HG03135 (cell line): ENCODE measurements around the gene KIR2DL1.
"Not testable (repeated sequence)": the region's sequence is repeated elsewhere in the genome, so short reads cannot be mapped to it uniquely, and the experiment has no call there.

Source experiments
- ATAC-seq: cut with Tn5 transposase; IDR thresholded peaks from one replicate; pipeline ENCODE4 v1.9.1; 2021; ENCODE audit warnings: mild to moderate bottlenecking, moderate library complexity; ENCODE audit not compliant: unreplicated experiment

KIR2DL1 gene

DNA sequence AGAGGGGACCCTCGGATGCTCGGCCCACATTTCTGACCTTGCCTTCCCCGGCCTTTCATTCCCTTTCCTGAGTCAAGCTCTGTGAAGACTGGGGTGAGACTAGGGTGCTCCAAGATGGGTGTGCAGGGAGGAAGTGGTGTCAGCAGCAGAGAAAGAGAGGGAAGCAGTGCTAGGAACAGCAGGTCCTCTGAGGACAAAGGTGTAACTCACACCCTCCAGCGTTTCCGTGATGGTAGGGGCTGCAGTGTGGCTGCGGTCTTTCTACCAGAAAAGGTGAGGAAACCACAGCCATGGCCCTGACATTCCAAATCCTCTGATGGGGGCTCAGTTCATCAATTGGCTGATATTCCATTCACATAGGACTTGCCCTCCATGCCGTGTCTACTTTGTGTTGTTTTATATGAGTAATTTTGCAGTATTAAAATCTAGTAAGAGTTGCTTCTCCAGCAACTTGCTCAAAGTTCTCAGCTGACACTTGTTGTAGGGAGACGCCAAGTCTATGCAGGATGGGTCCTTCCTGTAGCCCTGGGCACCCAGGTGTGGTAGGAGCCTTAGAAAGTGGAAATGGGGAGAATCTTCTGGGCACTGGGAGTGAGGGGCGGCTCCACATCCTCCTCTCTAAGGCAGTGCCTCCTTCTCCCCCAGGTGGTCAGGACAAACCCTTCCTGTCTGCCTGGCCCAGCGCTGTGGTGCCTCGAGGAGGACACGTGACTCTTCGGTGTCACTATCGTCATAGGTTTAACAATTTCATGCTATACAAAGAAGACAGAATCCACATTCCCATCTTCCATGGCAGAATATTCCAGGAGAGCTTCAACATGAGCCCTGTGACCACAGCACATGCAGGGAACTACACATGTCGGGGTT lies 48.3 kb downstream of the KIR2DL1 start:
- no peak for ATAC-seq

DNA sequence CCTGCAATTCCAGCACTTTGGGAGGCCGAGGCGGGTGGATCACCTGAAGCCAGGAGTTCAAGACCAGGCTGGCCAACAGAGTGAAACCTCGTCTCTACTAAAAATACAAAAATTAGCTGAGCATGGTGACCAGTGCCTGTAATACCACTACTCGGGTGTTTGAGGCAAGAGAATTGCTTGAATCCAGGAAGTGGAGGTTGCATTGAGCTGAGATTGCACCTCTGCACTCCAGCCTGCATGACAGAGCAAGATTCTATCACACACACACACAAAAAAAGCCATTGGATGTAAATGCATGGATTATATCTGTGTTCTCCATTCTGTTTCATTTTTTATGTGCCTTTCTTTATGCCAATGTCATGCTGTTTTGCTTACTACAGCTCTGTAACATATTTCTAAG lies 54.8 kb downstream of the KIR2DL1 start:
- ATAC-seq, result not testable (repeated sequence)

DNA sequence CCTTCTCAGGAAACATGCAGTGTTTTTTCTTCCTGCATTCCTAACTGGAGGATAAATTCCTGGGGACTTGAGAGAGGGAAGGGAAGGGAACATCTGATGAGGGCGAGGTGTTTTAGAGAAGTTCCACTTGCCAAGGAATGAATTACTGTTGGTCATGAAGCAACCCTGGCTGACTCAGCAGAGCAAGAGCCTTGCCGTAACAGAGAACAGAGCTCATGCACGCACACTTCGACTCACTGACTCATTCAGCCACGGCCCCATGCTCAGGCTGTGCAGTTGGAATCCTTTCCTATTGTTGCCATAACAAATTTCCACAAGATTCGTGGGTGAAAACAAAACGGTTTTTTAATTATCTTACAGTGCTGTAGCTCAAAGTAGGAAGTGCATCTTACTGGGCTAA lies 55.7 kb downstream of the KIR2DL1 start:
- ATAC-seq, result not testable (repeated sequence)

DNA sequence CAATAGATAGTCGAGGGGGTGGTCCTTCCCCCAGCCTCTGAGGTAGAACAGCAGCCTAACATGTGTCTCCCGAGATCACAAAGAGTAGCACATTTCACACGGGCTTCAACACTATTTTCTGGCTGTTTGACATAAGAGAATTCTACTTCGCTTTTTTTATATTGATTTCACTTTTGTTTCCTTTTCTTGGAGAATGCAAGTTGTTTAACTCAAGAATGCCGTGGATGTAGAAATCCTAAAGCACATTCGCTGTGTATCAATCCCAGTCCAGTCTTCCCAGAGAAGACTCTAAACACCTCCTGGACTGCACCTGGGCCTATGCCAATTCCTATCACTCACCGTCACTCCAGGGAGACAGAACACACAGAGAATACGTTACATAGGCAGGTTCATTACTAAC lies 58.5 kb downstream of the KIR2DL1 start:
- not testable (repeated sequence) for ATAC-seq

DNA sequence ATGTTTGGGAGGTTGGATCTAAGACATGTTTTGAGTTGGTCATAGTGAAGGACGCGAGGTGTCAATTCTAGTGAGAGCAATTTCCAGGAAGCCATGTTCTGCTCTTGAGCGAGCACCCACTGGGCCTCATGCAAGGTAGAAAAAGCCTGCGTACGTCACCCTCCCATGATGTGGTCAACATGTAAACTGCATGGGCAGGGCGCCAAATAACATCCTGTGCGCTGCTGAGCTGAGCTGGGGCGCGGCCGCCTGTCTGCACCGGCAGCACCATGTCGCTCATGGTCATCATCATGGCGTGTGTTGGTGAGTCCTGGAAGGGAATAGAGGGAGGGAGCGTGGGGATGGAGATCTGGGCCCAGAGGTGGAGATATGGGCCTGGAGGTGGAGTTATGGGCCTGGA lies 62.9 kb downstream of the KIR2DL1 start, which contains the start of gene KIR2DS4:
Gene KIR2DS4, plus strand, starts transcription at position 181 of the 400 bp plus-strand sequence.
- not testable (repeated sequence) for ATAC-seq
